Upper lobe of right lung (tissue), 1 donor: ENCODE measurements around the gene CLTCL1. TPM values are rescaled to one million over a fixed set of nuclear protein-coding genes. Genes with fewer than 3 reads are reported as not detected.
A peak's percentile ranks its signal among the peaks of the same experiment; 100 is the strongest.

Source experiments
- ATAC-seq: fragments of 200-7000 bp; cut with Tn5 transposase; one replicate; pipeline ENCODE4 v1.9.1; 2020; ENCODE audit warnings: mild to moderate bottlenecking, moderate library complexity
- DNase-seq: peaks from one replicate; pipeline ENCODE4 v3.0.0-alpha.2; 2020
- H3K27ac ChIP-seq: fragments of 200-600 bp; one replicate; pipeline ENCODE4 v1.8.0; 2022
- H3K27me3 ChIP-seq: fragments of 200-600 bp; one replicate; pipeline ENCODE4 v1.8.0; 2022; ENCODE audit warnings: mild to moderate bottlenecking
- H3K36me3 ChIP-seq: fragments of 200-600 bp; one replicate; pipeline ENCODE4 v1.8.0; 2022
- H3K4me1 ChIP-seq: fragments of 200-600 bp; one replicate; pipeline ENCODE4 v1.8.0; 2022
- H3K4me3 ChIP-seq: fragments of 200-600 bp; one replicate; pipeline ENCODE4 v1.8.0; 2022; ENCODE audit warnings: mild to moderate bottlenecking
- H3K9me3 ChIP-seq: fragments of 200-600 bp; one replicate; pipeline ENCODE4 v1.8.0; 2022
- intact Hi-C: fragments of 100-400 bp; cut with DNase I; formaldehyde crosslinking; loops from one replicate; pipeline ENCODE4 v1.11.0; 2022
- total RNA-seq: library from RNA; stranded (reverse); fragmentation: NEBNext Ultra II Directional; extraction: Animal tissue kit (Norgen Biotek cat#: 25700); gene quantifications from one replicate; pipeline ENCODE4 v1.2.1, GENCODE V29; 2021
- TF ChIP-seq, protein P1 (sequence below): fragments of 200-600 bp; IDR thresholded peaks from one replicate; pipeline ENCODE4 v1.8.0; 2022; ENCODE audit warnings: antibody characterized with exemption
- donor health status: DM: no; HTN: yes; CAD: no; lungs with severe emphysema.

Gene CLTCL1
- total RNA-seq, 1 donor from 2014 or later = 4.3 TPM

- TF ChIP-seq, protein P1, sequence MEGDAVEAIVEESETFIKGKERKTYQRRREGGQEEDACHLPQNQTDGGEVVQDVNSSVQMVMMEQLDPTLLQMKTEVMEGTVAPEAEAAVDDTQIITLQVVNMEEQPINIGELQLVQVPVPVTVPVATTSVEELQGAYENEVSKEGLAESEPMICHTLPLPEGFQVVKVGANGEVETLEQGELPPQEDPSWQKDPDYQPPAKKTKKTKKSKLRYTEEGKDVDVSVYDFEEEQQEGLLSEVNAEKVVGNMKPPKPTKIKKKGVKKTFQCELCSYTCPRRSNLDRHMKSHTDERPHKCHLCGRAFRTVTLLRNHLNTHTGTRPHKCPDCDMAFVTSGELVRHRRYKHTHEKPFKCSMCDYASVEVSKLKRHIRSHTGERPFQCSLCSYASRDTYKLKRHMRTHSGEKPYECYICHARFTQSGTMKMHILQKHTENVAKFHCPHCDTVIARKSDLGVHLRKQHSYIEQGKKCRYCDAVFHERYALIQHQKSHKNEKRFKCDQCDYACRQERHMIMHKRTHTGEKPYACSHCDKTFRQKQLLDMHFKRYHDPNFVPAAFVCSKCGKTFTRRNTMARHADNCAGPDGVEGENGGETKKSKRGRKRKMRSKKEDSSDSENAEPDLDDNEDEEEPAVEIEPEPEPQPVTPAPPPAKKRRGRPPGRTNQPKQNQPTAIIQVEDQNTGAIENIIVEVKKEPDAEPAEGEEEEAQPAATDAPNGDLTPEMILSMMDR = no peak
- Histone ChIP-seq H3K4me3 (peak overlapping the region; percentile 97), H3K27ac (no peak overlapping the region), H3K36me3 (peaks cover 45% of the 10 kb centered on the region), H3K9me3 (no peaks in the 10 kb centered on the region), H3K4me1 (peaks cover 8% of the 10 kb centered on the region), H3K27me3 (peaks cover 10% of the 10 kb centered on the region)
- ATAC-seq (no peak), DNase-seq (no peak)
- intact Hi-C loops = no loop called here
These were observed 148.3 kb downstream of the CLTCL1 start for GRCh38 chr22:19143212-19143611.

DNA sequence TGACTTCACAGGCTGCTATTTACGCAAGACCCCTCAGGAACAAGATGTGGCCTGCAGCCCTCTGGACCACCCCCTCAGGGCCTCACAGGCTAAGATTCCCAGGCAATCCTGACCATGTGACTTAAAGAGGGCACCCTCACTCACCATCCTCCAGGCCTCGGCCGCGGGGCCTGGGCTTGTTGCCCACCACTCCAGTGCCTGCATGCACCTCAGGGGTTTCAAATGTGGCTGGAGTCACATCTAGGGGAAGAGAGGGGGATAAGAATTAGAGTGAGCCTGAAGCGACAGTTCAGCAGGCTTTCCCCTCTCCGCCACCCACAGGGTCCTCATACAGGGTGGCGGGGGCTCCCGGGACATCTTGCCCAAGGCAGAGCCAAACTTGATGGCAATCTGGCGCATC is 149.1 kb downstream of the CLTCL1 start:
- intact Hi-C loops = no loop called here
- Histone ChIP-seq H3K27ac (no peak overlapping the region), H3K4me3 (no peak overlapping the region), H3K9me3 (no peaks in the 10 kb centered on the region), H3K36me3 (peaks cover 53% of the 10 kb centered on the region), H3K27me3 (peaks cover 2% of the 10 kb centered on the region), H3K4me1 (peaks cover 8% of the 10 kb centered on the region)
- no peak for DNase-seq
- TF ChIP-seq, protein P1 = no peak
- ATAC-seq = no peak

GRCh38 chr22:19139974-19140373 is 151.5 kb downstream of the CLTCL1 start:
- no peaks in the 10 kb centered on the region for H3K27me3 ChIP-seq
- H3K27ac ChIP-seq = no peak overlapping the region
- intact Hi-C loops = no loop called here
- ATAC-seq (no peak), DNase-seq (no peak)
- peaks cover 76% of the 10 kb centered on the region for H3K36me3 ChIP-seq
- peaks cover 8% of the 10 kb centered on the region for H3K4me1 ChIP-seq
- H3K9me3 ChIP-seq = no peaks in the 10 kb centered on the region
- no peak overlapping the region for H3K4me3 ChIP-seq
- TF ChIP-seq, protein P1 = no peak

DNA sequence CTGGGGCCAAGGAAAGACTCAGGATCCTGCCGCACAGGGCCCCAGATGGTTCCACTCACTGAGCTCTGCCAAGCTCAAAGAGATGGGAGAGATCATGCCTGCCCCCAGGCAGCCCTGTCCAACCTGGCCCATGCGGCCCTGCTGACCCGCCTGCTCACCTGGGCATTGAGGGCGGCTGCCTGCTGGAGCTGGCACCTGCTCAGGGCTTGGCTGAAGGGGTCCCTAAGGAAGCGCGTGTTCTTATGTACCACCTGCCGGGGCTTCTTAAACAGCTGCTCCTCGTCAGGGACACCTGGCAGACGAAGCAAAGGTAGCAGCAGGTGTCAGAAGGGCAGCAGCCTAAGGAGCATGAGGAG is 152.5 kb downstream of the CLTCL1 start:
- TF ChIP-seq, protein P1 = no peak
- Histone ChIP-seq H3K36me3 (peaks cover 86% of the 10 kb centered on the region), H3K4me3 (no peak overlapping the region), H3K4me1 (peaks cover 8% of the 10 kb centered on the region), H3K9me3 (no peaks in the 10 kb centered on the region), H3K27ac (no peak overlapping the region), H3K27me3 (no peaks in the 10 kb centered on the region)
- ATAC-seq = no peak
- DNase-seq = no peak
- intact Hi-C loops = no loop called here

GRCh38 chr22:19138217-19139000 is 153.1 kb downstream of the CLTCL1 start:
- peaks cover 3% of the 10 kb centered on the region for H3K4me1 ChIP-seq
- DNase-seq = no peak
- no peak overlapping the region for H3K27ac ChIP-seq
- TF ChIP-seq, protein P1 = no peak
- no peak overlapping the region for H3K4me3 ChIP-seq
- intact Hi-C loops = no loop called here
- H3K36me3 ChIP-seq = peaks cover 92% of the 10 kb centered on the region
- no peaks in the 10 kb centered on the region for H3K9me3 ChIP-seq
- ATAC-seq = no peak
- no peaks in the 10 kb centered on the region for H3K27me3 ChIP-seq
